ENCODE results near the gene IRS2. TPM values are rescaled to one million over a fixed set of nuclear protein-coding genes. Genes with fewer than 3 reads are reported as not detected.

Gene IRS2
- total and polyA plus RNA-seq, 2 donors = 1.4 to 9.1 TPM

DNA sequence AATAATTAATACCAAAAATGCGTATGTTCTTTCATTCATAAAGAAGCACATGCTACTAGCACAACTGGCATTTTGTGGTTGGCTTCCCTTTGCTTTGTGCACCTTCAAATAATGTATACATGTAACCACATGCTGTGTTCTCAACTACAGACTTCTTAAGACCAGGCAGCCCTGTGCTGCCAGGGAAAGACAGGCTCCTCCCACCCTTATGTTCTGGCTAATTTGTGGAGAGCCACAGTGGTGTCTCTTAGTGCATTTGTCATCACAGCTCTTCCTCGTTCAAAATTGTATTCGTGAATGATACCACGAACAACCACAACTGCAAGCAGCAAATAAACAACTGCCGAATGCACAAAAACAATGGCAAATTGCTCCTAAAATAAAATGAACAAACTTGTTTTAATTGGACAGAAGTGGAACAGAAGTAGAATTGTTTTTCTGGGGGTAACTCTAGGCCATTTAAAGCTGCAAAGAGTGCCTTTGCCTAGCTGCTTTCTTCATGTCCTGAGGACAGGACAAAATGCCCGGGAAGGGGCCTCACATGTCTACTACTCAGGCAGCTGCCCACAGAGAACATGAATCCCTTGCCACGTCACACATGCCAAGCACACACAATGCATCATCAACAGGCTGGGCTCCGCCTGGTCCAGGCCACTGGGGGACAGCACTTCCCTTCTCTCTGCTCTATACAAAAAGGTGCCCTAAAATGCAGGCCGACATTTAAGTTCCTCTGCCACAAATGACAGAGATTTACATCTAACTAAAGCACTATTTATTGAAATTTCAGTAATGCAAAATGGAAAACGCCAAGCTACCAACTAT is 21.7 kb downstream of the IRS2 start:
- peaks cover 12 to 22% of the 10 kb centered on the region in 2 donors for H3K4me1 ChIP-seq (ENCODE audit: control insufficient read depth in 2 of 2, insufficient read depth in 2 of 2, low read length in 2 of 2)
- no peak overlapping the region for H3K4me3 ChIP-seq (ENCODE audit: low read length in 2 of 2)
- H3K9me3 ChIP-seq (ENCODE audit: control insufficient read depth in 2 of 2, insufficient read depth in 1 of 2, low read length in 1 of 2) = no peaks in the 10 kb centered on the region
- H3K27me3 ChIP-seq (ENCODE audit: control insufficient read depth in 2 of 2, insufficient read depth in 1 of 2, low read length in 1 of 2) = no peaks in the 10 kb centered on the region
- no peak overlapping the region for H3K27ac ChIP-seq (ENCODE audit: low read depth in 1 of 2, low read length in 1 of 2)
- DNase-seq (ENCODE audit: low read depth in 6 of 9, low spot score in 9 of 9) = peak in 7 of 9 donors; percentile 40 to 89 (median 64)
- H3K36me3 ChIP-seq (ENCODE audit: control insufficient read depth in 2 of 2, insufficient read depth in 2 of 2, low read length in 1 of 2) = no peaks in the 10 kb centered on the region
- 42% methylated on average over 10 of the region's 10 CpGs for WGBS

DNA sequence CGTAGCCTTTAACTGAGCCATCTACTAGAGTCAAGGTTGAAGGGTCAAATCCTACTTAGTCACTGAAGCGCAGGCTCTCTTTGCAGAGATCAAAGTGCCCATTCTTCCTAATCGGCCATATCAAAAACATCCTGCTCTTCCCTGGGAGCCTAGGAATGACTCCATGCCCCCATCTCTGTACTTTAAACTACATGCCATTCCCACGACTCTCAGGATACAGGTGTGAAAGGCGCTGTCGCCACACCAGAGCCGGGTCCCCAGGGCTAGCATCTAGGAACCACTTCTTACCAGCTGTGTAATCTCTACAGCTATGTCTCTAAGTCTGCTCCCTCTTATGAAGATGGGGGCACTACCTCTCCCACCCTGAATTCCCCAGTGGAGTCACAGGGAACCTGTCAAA is 22.3 kb downstream of the IRS2 start:
- 59% methylated on average over 7 of the region's 7 CpGs for whole genome bisulfite sequencing
- no peak overlapping the region for H3K4me3 ChIP-seq (ENCODE audit: low read length in 2 of 2)
- no peak for DNase-seq (ENCODE audit: low read depth in 6 of 9, low spot score in 9 of 9)
- no peaks in the 10 kb centered on the region for H3K27me3 ChIP-seq (ENCODE audit: control insufficient read depth in 2 of 2, insufficient read depth in 1 of 2, low read length in 1 of 2)
- peaks cover 12 to 25% of the 10 kb centered on the region in 2 donors for H3K4me1 ChIP-seq (ENCODE audit: control insufficient read depth in 2 of 2, insufficient read depth in 2 of 2, low read length in 2 of 2)
- H3K27ac ChIP-seq (ENCODE audit: low read depth in 1 of 2, low read length in 1 of 2) = no peak overlapping the region
- no peaks in the 10 kb centered on the region for H3K36me3 ChIP-seq (ENCODE audit: control insufficient read depth in 2 of 2, insufficient read depth in 2 of 2, low read length in 1 of 2)
- no peaks in the 10 kb centered on the region for H3K9me3 ChIP-seq (ENCODE audit: control insufficient read depth in 2 of 2, insufficient read depth in 1 of 2, low read length in 1 of 2)

DNA sequence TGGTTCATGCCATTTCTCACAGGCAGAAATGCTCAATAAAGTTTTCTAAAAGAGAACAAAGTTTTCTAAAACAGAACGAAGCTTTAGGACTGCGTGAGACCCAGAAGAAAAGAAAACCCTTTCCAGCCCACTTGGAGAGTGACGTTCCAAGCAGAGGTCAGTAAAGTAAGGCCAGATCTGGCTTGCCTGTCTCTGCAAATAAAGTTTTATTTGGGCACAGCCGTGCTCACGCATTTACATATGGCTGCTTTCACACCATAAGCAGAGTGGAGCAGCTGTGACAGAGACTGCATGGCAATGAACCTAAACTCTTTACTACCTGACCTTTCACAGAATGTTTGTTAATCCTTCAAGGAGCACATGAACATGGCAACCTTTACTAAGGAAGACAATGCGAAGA is 23.6 kb downstream of the IRS2 start:
- 97% methylated on average over 6 of the region's 6 CpGs for WGBS
- DNase-seq (ENCODE audit: low read depth in 6 of 9, low spot score in 9 of 9) = no peak
- Histone ChIP-seq H3K4me1 (ENCODE audit: control insufficient read depth in 2 of 2, insufficient read depth in 2 of 2, low read length in 2 of 2) (peaks cover 12 to 29% of the 10 kb centered on the region in 2 donors), H3K27me3 (ENCODE audit: control insufficient read depth in 2 of 2, insufficient read depth in 1 of 2, low read length in 1 of 2) (no peaks in the 10 kb centered on the region), H3K36me3 (ENCODE audit: control insufficient read depth in 2 of 2, insufficient read depth in 2 of 2, low read length in 1 of 2) (no peaks in the 10 kb centered on the region), H3K27ac (ENCODE audit: low read depth in 1 of 2, low read length in 1 of 2) (no peak overlapping the region), H3K4me3 (ENCODE audit: low read length in 2 of 2) (no peak overlapping the region), H3K9me3 (ENCODE audit: control insufficient read depth in 2 of 2, insufficient read depth in 1 of 2, low read length in 1 of 2) (no peaks in the 10 kb centered on the region)

DNA sequence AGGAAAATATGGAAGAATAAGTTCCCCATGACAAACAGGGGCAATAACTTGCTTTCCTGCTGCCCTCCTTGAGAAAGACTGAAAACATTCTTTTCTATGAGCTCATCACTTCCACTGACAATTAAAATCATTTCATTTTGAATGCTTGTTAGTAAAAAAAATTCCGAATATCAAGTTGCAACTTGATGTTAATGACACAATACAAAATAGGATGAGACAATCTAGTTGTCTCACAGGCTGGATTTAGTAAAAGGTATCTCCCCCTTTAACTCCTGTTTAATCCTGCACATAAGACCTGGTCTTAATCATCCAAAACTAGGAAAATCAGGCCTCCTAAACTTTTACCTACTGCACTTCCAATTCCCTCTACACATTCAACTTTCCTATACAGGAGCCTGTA is 24.7 kb downstream of the IRS2 start:
- Histone ChIP-seq H3K27me3 (ENCODE audit: control insufficient read depth in 2 of 2, insufficient read depth in 1 of 2, low read length in 1 of 2) (no peaks in the 10 kb centered on the region), H3K36me3 (ENCODE audit: control insufficient read depth in 2 of 2, insufficient read depth in 2 of 2, low read length in 1 of 2) (no peaks in the 10 kb centered on the region), H3K9me3 (ENCODE audit: control insufficient read depth in 2 of 2, insufficient read depth in 1 of 2, low read length in 1 of 2) (no peaks in the 10 kb centered on the region), H3K4me3 (ENCODE audit: low read length in 2 of 2) (no peak overlapping the region), H3K27ac (ENCODE audit: low read depth in 1 of 2, low read length in 1 of 2) (no peak overlapping the region), H3K4me1 (ENCODE audit: control insufficient read depth in 2 of 2, insufficient read depth in 2 of 2, low read length in 2 of 2) (peaks cover 12 to 29% of the 10 kb centered on the region in 2 donors)
- DNase-seq (ENCODE audit: low read depth in 6 of 9, low spot score in 9 of 9) = no peak
- 98% methylated on average over 1 of the region's 1 CpG for WGBS

DNA sequence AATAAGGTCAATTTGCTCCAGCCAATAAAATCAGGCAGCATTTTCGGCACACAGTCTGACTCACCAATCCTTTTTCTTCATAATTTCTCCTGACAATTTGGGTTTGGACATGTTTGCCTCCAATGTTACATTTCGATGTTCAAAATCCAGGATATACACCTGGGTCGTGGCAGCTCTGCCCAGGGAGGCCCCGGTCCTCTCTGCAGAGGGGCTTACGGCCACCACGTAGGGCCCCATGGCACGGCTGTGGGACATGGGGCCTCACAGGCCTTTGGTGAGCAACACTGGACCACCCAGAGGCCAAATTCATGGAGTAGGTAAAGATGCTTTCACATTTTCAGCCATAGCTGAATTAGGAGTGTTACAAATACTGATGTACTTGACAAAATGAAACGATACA is 25.4 kb downstream of the IRS2 start:
- Histone ChIP-seq H3K36me3 (ENCODE audit: control insufficient read depth in 2 of 2, insufficient read depth in 2 of 2, low read length in 1 of 2) (peaks cover 0 to 4% of the 10 kb centered on the region in 2 donors), H3K9me3 (ENCODE audit: control insufficient read depth in 2 of 2, insufficient read depth in 1 of 2, low read length in 1 of 2) (no peaks in the 10 kb centered on the region), H3K4me1 (ENCODE audit: control insufficient read depth in 2 of 2, insufficient read depth in 2 of 2, low read length in 2 of 2) (peaks cover 12 to 29% of the 10 kb centered on the region in 2 donors), H3K27ac (ENCODE audit: low read depth in 1 of 2, low read length in 1 of 2) (no peak overlapping the region), H3K4me3 (ENCODE audit: low read length in 2 of 2) (no peak overlapping the region), H3K27me3 (ENCODE audit: control insufficient read depth in 2 of 2, insufficient read depth in 1 of 2, low read length in 1 of 2) (no peaks in the 10 kb centered on the region)
- WGBS = 90% methylated on average over 8 of the region's 8 CpGs
- no peak for DNase-seq (ENCODE audit: low read depth in 6 of 9, low spot score in 9 of 9)

DNA sequence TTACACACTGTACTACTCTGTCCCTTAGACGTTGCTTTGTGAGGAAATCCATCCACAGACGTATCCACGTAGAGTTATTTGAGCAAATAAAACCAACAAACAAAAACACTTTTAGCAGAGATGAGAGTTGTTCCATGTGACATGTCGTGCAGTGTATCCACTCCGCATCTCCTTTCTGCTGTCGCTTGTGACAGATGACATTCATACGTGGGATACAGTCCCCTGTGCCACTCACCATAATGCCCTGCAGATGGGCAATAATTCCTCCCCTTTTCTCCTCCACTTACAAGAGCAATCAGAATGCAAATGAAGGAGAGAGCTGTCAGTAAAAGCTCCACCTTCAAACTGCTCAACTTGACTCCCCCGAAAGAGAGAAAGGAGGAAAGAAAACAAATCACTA is 26.0 kb downstream of the IRS2 start:
- Histone ChIP-seq H3K36me3 (ENCODE audit: control insufficient read depth in 2 of 2, insufficient read depth in 2 of 2, low read length in 1 of 2) (peaks cover 4 to 7% of the 10 kb centered on the region in 2 donors), H3K27ac (ENCODE audit: low read depth in 1 of 2, low read length in 1 of 2) (no peak overlapping the region), H3K4me3 (ENCODE audit: low read length in 2 of 2) (no peak overlapping the region), H3K27me3 (ENCODE audit: control insufficient read depth in 2 of 2, insufficient read depth in 1 of 2, low read length in 1 of 2) (no peaks in the 10 kb centered on the region), H3K4me1 (ENCODE audit: control insufficient read depth in 2 of 2, insufficient read depth in 2 of 2, low read length in 2 of 2) (peaks cover 12 to 29% of the 10 kb centered on the region in 2 donors), H3K9me3 (ENCODE audit: control insufficient read depth in 2 of 2, insufficient read depth in 1 of 2, low read length in 1 of 2) (no peaks in the 10 kb centered on the region)
- WGBS = 96% methylated on average over 8 of the region's 8 CpGs
- DNase-seq (ENCODE audit: low read depth in 6 of 9, low spot score in 9 of 9) = no peak

DNA sequence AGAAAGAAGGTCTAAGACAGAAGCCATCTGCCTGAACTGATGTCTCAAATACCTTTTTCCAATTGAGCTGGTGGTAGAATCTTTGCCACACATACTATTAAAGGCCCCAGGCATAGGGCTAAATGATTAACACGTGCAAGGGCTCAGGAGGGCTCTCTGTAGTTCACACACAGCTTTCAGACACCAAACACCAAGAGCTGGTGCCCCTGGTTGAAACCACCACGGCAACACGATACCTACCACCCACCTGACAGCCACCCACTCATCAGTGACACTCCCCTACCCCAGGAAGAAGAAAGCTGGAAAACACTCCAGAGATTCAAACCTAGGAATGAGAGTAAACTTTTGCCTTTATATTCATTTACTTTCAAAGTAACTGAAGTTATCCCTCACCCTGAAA is 26.8 kb downstream of the IRS2 start:
- Histone ChIP-seq H3K4me3 (ENCODE audit: low read length in 2 of 2) (no peak overlapping the region), H3K36me3 (ENCODE audit: control insufficient read depth in 2 of 2, insufficient read depth in 2 of 2, low read length in 1 of 2) (peaks cover 6 to 9% of the 10 kb centered on the region in 2 donors), H3K27me3 (ENCODE audit: control insufficient read depth in 2 of 2, insufficient read depth in 1 of 2, low read length in 1 of 2) (no peaks in the 10 kb centered on the region), H3K27ac (ENCODE audit: low read depth in 1 of 2, low read length in 1 of 2) (no peak overlapping the region), H3K9me3 (ENCODE audit: control insufficient read depth in 2 of 2, insufficient read depth in 1 of 2, low read length in 1 of 2) (no peaks in the 10 kb centered on the region), H3K4me1 (ENCODE audit: control insufficient read depth in 2 of 2, insufficient read depth in 2 of 2, low read length in 2 of 2) (peaks cover 7 to 22% of the 10 kb centered on the region in 2 donors)
- WGBS = 90% methylated on average over 3 of the region's 3 CpGs
- DNase-seq (ENCODE audit: low read depth in 6 of 9, low spot score in 9 of 9) = no peak

DNA sequence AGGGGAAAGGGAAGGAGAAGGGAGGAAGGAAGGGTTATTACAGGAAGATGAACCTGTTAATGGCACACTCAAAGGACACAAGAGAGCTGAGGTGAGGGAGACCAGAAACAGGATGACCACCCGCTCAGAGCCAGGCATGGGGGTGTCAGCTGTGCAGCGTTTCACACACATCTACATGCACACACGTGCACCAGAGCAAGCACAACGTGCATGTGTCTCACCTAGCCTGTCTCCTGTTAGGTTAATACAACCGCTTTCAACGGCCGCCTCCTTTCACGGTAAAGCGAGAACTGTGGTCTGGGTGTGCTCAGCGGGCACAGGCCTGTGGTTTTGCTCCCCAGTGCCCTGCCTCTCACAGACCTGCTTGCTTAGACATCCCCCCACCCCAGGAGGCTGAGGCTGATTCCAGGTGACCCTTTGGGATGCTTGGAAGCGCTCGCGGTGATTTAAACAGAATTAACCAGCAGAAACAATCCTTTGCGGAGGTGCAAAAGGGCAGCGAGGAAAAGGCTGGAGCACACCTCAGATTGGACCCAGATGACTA is 27.4 kb downstream of the IRS2 start:
- no peaks in the 10 kb centered on the region for H3K9me3 ChIP-seq (ENCODE audit: control insufficient read depth in 2 of 2, insufficient read depth in 1 of 2, low read length in 1 of 2)
- peaks cover 6 to 9% of the 10 kb centered on the region in 2 donors for H3K36me3 ChIP-seq (ENCODE audit: control insufficient read depth in 2 of 2, insufficient read depth in 2 of 2, low read length in 1 of 2)
- no peak overlapping the region for H3K4me3 ChIP-seq (ENCODE audit: low read length in 2 of 2)
- no peak for DNase-seq (ENCODE audit: low read depth in 6 of 9, low spot score in 9 of 9)
- no peaks in the 10 kb centered on the region for H3K27me3 ChIP-seq (ENCODE audit: control insufficient read depth in 2 of 2, insufficient read depth in 1 of 2, low read length in 1 of 2)
- no peak overlapping the region for H3K27ac ChIP-seq (ENCODE audit: low read depth in 1 of 2, low read length in 1 of 2)
- peaks cover 2 to 16% of the 10 kb centered on the region in 2 donors for H3K4me1 ChIP-seq (ENCODE audit: control insufficient read depth in 2 of 2, insufficient read depth in 2 of 2, low read length in 2 of 2)
- 93% methylated on average over 15 of the region's 15 CpGs for WGBS

DNA sequence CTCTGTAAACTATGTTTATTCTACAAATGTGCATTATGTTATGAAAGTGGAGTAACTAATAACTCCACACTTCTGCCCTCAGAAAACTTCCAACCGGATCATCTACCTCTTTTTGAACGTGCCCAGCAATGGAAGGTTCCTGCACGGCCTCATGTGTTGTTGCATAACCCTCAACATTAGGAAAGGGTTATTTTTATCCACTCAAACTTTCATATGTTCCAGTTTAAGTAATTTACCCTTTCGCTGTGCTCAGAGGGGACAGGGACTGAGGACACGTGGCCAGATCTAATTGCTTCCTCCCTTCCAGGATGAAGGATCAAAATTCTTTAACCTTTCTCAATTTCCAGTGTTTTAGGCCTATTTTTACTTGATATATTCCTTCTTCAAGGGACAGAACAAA is 29.6 kb downstream of the IRS2 start:
- DNase-seq (ENCODE audit: low read depth in 6 of 9, low spot score in 9 of 9) = no peak
- peaks cover 0 to 7% of the 10 kb centered on the region in 2 donors for H3K4me1 ChIP-seq (ENCODE audit: control insufficient read depth in 2 of 2, insufficient read depth in 2 of 2, low read length in 2 of 2)
- peaks cover 6 to 11% of the 10 kb centered on the region in 2 donors for H3K36me3 ChIP-seq (ENCODE audit: control insufficient read depth in 2 of 2, insufficient read depth in 2 of 2, low read length in 1 of 2)
- no peak overlapping the region for H3K27ac ChIP-seq (ENCODE audit: low read depth in 1 of 2, low read length in 1 of 2)
- 93% methylated on average over 5 of the region's 5 CpGs for WGBS
- no peaks in the 10 kb centered on the region for H3K9me3 ChIP-seq (ENCODE audit: control insufficient read depth in 2 of 2, insufficient read depth in 1 of 2, low read length in 1 of 2)
- H3K27me3 ChIP-seq (ENCODE audit: control insufficient read depth in 2 of 2, insufficient read depth in 1 of 2, low read length in 1 of 2) = no peaks in the 10 kb centered on the region
- no peak overlapping the region for H3K4me3 ChIP-seq (ENCODE audit: low read length in 2 of 2)
